TTC549 (cell line): ENCODE data around the gene C6orf58.
"Not testable (repeated sequence)": the region's sequence is repeated elsewhere in the genome, so short reads cannot be mapped to it uniquely, and the experiment has no call there.

ENCODE experiments used
- FAIRE-seq: peaks from 2 replicates; lab custom pipeline; 2012; peaks lifted over from hg19 to GRCh38; lab: Jason Lieb, UNC

C6orf58 gene

GRCh38 chr6:127592964-127593363 is 16.0 kb downstream of the C6orf58 start:
- no peak for FAIRE-seq

- not testable (repeated sequence) for FAIRE-seq
Observed at GRCh38 chr6:127593456-127593855, 16.5 kb downstream of the C6orf58 start.

- FAIRE-seq, result no peak
Observed at GRCh38 chr6:127606131-127606562, 29.2 kb downstream of the C6orf58 start.

GRCh38 chr6:127608554-127609270 is 31.7 kb downstream of the C6orf58 start:
- FAIRE-seq, result no peak

GRCh38 chr6:127618729-127619128 is 41.8 kb downstream of the C6orf58 start:
- no peak for FAIRE-seq

GRCh38 chr6:127630800-127631199 is 53.8 kb downstream of the C6orf58 start:
- no peak for FAIRE-seq

- no peak for FAIRE-seq
Observed at GRCh38 chr6:127634178-127634577, 57.2 kb downstream of the C6orf58 start.

- no peak for FAIRE-seq
Observed at GRCh38 chr6:127635091-127635490, 58.1 kb downstream of the C6orf58 start.

- no peak for FAIRE-seq
Observed at GRCh38 chr6:127637830-127638409, 60.9 kb downstream of the C6orf58 start.
